Adipocyte (in vitro differentiated cells): ENCODE data around the gene ING4.

Experiments
- DNase-seq: peaks from one replicate; pipeline ENCODE4 v3.0.0-alpha.2; 2015; ENCODE audit warnings: low read depth
- H3K27me3 ChIP-seq: replicated peaks from 2 replicates; pipeline ENCODE4 v1.7.0; 2013; ENCODE audit warnings: mild to moderate bottlenecking, low read length, moderate library complexity; ENCODE audit not compliant: control insufficient read depth, insufficient read depth
- H3K36me3 ChIP-seq: 2 replicates; pipeline ENCODE4 v1.7.0; 2013; ENCODE audit warnings: low read length, mild to moderate bottlenecking, moderate library complexity; ENCODE audit not compliant: control insufficient read depth, insufficient read depth, severe bottlenecking
- H3K4me1 ChIP-seq: 2 replicates; pipeline ENCODE4 v1.7.0; 2013; ENCODE audit warnings: mild to moderate bottlenecking, low read length, moderate library complexity; ENCODE audit not compliant: control insufficient read depth, insufficient read depth
- H3K4me3 ChIP-seq: 2 replicates; pipeline ENCODE4 v1.7.0; 2013; ENCODE audit warnings: mild to moderate bottlenecking, low read length, moderate library complexity
- H3K9ac ChIP-seq: 2 replicates; pipeline ENCODE4 v1.7.0; 2013; ENCODE audit warnings: mild to moderate bottlenecking, low read length, moderate library complexity
- H3K9me3 ChIP-seq: 2 replicates; pipeline ENCODE4 v1.7.0; 2013; ENCODE audit warnings: mild to moderate bottlenecking, low read length, moderate library complexity; ENCODE audit not compliant: control insufficient read depth

Gene ING4

DNA sequence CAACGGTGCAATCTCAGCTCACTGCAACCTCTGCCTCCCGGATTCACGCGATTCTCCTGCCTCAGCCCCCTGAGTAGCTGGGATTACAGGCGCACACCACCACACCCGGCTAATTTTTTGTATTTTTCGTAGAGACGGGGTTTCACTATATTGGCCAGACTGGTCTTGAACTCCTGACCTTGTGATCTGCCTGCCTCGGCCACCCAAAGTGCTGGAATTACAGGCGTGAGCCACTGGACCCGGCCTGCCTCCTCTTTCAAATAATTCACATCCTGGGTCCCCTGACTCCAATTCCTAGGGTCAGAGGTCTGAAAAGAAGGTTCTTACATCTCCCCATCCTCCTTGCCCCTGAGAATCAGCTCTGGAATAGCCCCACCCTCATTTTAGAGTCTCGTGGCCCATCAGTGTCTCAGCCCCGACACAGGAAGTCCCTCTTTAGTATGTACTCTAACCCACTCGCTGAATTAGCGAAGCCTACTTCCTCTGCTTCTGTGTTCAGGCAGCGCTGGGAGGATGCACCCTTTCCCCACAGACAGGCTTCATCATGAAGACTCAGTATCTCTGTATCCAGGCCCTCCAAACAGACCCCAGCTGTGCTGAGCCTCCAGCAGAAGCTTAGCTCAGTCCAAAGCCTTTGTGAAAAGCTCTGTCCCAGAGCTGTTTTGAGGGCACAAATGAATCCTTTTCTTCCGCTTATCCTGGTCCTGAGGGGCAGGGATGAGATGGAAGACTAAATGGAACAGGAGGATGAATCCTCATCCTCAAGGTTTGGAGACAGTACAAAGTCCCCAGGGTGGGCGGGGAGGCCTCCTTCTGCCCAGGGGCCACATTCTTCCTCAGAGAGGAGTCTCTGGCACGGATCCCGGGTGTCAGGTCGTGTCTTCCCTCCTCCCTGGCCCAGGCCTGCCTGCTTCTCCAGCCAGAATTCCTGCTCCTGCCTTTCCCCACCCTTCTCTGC is 30.6 kb downstream of the ING4 start:
- DNase-seq, result no peak
- peaks cover 20% of the 10 kb centered on the region for H3K27me3 ChIP-seq
- H3K9ac ChIP-seq, result no peak overlapping the region
- no peak overlapping the region for H3K4me3 ChIP-seq
- H3K4me1 ChIP-seq, result no peaks in the 10 kb centered on the region
- H3K36me3 ChIP-seq, result no peaks in the 10 kb centered on the region
- H3K9me3 ChIP-seq, result no peaks in the 10 kb centered on the region

DNA sequence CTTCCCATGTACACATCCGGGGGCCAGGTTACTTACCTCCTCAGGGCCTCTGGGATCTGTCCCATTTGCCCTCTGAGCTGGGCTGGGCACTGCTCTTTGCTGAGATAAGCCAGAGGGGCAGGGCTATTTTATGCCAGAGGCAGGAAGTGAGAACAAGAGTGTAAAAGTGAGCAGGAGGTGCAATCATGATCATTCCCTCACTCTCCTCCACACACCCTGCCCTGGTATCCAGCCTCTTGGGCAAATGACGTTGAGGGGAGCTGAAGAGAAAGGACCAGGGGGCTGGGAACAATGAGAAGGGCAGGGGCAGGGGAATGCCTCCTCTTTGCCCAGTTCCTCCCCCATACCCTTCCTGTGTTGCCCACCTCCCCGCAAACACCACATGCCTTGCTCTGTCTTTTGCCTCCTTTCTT is 31.4 kb downstream of the ING4 start:
- Histone ChIP-seq H3K4me3 (no peak overlapping the region), H3K27me3 (peaks cover 20% of the 10 kb centered on the region), H3K4me1 (no peaks in the 10 kb centered on the region), H3K9me3 (no peaks in the 10 kb centered on the region), H3K36me3 (no peaks in the 10 kb centered on the region), H3K9ac (no peak overlapping the region)
- DNase-seq, result no peak

DNA sequence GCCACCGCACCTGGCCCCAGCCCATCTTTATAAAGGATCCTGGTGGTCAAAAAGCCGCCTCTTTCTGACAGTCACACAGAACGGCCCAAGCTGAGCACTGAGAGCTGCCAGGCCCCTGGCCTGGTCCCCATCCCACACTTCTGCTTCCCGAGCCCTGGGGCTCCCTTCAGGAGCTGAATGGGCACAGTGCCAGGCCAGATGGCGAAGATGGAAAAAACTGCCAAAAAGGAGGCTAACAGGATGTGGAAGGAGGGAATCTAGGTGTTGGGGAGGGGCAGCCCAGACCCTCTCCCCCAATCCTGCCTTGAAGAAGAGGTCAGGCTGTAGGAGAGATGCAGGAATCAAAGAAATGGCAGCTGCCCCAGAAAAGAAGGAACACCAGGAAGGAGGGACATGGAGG is 32.2 kb downstream of the ING4 start:
- no peak overlapping the region for H3K9ac ChIP-seq
- no peaks in the 10 kb centered on the region for H3K36me3 ChIP-seq
- no peaks in the 10 kb centered on the region for H3K4me1 ChIP-seq
- no peak overlapping the region for H3K4me3 ChIP-seq
- no peaks in the 10 kb centered on the region for H3K9me3 ChIP-seq
- no peak for DNase-seq
- H3K27me3 ChIP-seq, result peaks cover 15% of the 10 kb centered on the region

DNA sequence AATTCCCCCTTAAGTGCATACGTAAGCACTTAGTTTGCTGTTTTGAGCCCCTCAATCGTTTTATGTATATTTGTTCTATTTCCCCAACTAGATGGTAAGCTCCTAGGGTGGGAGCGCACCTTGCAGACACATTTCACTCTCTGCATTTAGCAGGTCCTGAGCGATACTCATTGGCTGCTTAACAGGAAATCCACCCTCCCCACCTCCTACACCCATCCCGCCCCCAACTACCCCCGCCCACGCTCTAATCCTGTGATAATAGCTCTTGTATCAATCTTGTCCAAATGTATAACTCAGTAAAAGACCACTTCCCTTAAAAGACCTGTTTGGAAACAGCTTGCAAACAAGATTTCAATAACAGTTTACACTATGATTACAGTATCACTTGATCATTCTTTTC is 35.3 kb downstream of the ING4 start:
- peaks cover 9% of the 10 kb centered on the region for H3K27me3 ChIP-seq
- H3K9me3 ChIP-seq, result no peaks in the 10 kb centered on the region
- H3K36me3 ChIP-seq, result no peaks in the 10 kb centered on the region
- H3K4me3 ChIP-seq, result no peak overlapping the region
- H3K9ac ChIP-seq, result no peak overlapping the region
- no peak for DNase-seq
- no peaks in the 10 kb centered on the region for H3K4me1 ChIP-seq

DNA sequence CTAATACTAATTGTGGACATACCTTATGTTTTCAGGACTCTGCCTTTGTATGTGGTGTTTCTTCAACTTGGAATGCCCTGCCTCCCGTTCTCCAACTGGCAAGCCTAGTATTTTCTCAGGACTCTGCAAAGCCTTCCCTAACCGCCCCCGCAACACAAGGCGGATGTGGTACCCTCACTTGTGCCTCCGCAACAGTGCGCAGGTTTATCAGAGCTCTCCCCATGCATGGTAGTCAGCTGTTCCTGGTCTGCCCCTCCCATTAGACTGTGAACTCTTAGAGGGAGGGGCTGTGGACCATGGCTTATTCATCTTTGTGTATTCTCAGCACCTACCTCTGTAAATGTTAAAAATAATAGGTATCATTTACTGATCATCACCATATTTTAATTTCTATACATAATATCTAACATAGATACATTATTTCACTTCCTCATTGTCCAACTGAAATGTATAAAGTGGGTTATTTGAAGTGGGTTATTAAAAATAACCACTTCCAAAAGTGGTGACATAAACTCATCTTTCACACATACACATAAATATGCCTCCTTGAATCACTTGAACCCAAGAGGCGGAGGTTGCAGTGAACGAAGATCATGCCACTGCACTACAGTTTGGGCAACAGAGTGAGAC is 36.1 kb downstream of the ING4 start:
- no peaks in the 10 kb centered on the region for H3K9me3 ChIP-seq
- H3K9ac ChIP-seq, result no peak overlapping the region
- no peak for DNase-seq
- H3K36me3 ChIP-seq, result no peaks in the 10 kb centered on the region
- no peak overlapping the region for H3K4me3 ChIP-seq
- H3K4me1 ChIP-seq, result no peaks in the 10 kb centered on the region
- H3K27me3 ChIP-seq, result peaks cover 8% of the 10 kb centered on the region

DNA sequence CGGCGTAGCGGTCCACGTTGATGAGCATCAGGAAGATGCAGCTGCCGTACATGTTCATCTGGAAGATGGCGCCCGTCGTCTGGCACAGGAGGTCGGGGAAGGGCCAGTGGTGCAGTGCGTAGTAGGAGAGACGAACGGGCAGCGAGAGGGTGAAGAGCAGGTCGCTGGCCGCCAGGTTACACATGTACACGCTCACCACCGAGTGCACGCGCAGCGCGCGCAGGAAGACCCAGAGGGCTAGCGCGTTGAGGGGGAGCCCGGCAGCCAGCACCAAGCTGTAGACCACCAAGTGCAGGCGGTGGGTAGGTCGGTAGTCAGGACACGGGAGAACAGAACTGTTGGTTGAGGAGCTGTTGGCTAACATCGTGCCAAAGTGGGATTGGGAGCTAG is 42.0 kb downstream of the ING4 start:
- H3K4me1 ChIP-seq, result no peaks in the 10 kb centered on the region
- DNase-seq, result no peak
- no peaks in the 10 kb centered on the region for H3K9me3 ChIP-seq
- peak overlapping the region; percentile 53 for H3K4me3 ChIP-seq
- peak overlapping the region; percentile 39 for H3K9ac ChIP-seq
- peaks cover 4% of the 10 kb centered on the region for H3K27me3 ChIP-seq
- H3K36me3 ChIP-seq, result no peaks in the 10 kb centered on the region

DNA sequence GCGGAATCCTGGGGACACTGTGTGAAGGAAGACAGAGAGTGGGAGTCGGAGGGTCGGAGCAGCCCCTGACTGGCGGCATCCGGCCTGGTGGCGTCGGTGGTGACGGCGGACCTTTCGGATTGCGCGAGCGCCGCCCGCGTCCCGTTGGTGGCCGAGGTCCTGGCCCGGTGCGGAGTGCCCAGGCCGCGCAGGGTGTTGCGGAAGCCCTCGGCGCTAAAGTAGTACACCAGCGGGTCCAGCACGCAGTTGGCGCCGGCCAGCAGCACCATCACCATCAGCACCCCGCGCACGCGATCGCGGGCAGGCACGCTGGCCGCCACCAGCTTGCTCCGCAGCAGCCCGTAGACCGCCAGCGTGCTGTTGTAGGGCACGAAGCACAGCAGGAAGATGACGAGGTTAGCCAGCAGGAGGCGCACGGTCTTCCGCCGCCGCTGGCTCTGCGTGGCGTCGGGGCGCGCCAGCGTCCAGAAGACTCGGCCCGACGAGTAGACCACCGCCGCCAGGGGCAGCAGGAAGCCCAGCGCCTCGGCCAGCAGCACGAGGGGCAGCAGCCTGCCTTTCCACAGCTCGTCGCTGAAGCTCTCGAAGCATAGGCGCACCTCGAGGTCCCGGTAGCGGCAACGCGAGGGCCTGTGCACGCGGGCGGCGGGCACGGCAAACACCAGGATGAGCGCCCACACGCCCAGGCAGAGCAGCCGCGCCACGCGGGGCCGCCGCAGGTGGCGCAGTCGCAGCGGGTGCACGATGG is 42.6 kb downstream of the ING4 start:
- Histone ChIP-seq H3K9me3 (no peaks in the 10 kb centered on the region), H3K36me3 (no peaks in the 10 kb centered on the region), H3K9ac (peak overlapping the region; percentile 39), H3K27me3 (peaks cover 4% of the 10 kb centered on the region), H3K4me1 (no peaks in the 10 kb centered on the region), H3K4me3 (peak overlapping the region; percentile 53)
- DNase-seq, result no peak

DNA sequence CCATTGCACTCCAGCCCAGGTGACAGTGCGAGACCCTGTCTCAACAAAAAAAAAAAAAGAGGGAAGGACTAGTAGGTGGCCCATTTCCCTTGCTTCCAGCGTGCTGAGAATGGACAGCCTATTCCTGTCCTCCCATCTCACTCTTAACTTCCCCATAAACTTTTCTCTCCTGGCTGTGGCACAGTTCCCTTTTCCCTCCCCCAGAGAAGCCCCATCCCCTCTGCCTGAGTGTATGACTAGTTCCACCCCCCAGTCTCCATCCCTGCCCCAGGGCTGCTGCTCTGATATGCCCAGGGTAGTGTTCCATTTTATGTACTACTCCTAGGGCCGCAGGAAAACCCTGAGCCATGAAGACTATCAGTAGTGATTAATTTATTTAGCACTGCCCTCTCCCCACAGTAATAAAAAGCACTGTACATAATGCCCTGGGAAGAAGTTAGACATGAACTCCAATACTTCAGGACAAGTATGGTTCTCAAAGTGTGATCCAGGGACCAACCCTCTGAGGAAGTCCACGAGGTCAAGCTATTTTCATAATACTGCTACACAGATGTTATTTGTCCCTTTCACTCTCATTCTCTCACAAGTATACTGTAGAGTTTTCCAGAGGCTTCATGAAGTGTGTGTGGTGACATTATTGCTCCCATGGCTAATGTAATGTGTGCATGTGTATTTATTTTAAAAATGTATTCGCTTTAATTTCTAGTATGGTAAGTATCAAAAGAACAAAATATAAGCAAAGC is 44.3 kb downstream of the ING4 start:
- peaks cover 4% of the 10 kb centered on the region for H3K27me3 ChIP-seq
- DNase-seq, result no peak
- H3K4me1 ChIP-seq, result peaks cover 5% of the 10 kb centered on the region
- no peak overlapping the region for H3K4me3 ChIP-seq
- no peak overlapping the region for H3K9ac ChIP-seq
- H3K36me3 ChIP-seq, result no peaks in the 10 kb centered on the region
- H3K9me3 ChIP-seq, result no peaks in the 10 kb centered on the region

DNA sequence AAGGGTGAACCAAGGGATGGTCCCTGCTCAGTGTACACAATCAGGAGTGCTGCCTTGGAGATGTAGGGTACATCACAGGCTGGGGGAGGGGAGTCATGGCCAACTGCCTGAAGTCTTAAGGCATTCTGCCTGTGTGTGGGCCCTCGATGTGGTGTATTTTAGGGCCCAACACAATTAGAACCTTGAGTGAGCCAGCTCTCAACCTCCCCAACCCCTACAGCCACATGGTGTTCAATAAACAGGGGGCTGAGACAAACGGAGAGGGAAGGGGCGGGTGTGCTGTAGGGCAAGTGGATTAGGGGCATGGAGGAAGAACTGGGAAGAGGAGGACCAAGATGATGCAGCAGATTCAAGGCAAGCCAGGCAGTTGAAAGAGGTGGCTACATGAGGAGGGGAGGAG is 47.1 kb downstream of the ING4 start:
- peaks cover 4% of the 10 kb centered on the region for H3K27me3 ChIP-seq
- H3K36me3 ChIP-seq, result no peaks in the 10 kb centered on the region
- H3K9ac ChIP-seq, result no peak overlapping the region
- no peak overlapping the region for H3K4me3 ChIP-seq
- H3K9me3 ChIP-seq, result no peaks in the 10 kb centered on the region
- H3K4me1 ChIP-seq, result peaks cover 15% of the 10 kb centered on the region
- DNase-seq, result no peak

DNA sequence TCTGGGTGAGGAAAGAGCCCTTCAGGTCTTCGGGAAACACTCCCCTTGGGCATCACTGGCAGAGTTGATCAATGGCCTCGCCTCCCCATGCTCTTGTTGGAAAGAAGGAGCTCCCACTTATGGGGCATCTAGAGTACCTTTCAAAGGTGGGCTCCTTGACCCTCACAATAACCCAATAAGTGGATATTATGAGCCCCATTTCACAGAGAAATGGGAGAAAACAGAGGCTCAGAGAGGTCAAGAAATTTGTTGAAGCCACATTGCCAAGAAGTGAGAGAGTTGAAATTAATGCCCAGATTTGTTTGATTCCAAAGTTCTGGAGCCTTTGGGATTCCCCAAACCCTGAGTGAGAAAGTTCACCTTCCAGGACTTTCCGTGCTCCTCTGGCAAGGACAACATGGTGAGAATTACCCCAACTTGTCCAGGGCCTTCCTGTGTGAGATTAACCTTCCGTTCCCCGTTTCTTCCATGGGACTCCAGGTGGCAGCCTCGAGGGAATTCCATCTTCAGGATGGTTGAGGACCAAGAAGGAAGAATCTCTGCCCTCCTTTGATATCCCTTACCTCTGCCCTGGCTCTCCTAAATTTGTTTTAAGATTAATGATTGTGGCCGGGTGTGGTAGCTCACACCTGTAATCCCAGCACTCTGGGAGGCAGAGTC is 48.3 kb downstream of the ING4 start:
- Histone ChIP-seq H3K36me3 (no peaks in the 10 kb centered on the region), H3K9me3 (no peaks in the 10 kb centered on the region), H3K4me1 (peaks cover 15% of the 10 kb centered on the region), H3K4me3 (peak overlapping the region; percentile 36), H3K27me3 (no peaks in the 10 kb centered on the region), H3K9ac (peak overlapping the region; percentile 65)
- no peak for DNase-seq
